Immature natural killer cell (primary cell): ENCODE data around the gene FSIP1. TPM values are rescaled to one million over a fixed set of nuclear protein-coding genes. Genes with fewer than 3 reads are reported as not detected.

Source experiments
- DNase-seq, 3 donors: peaks; one replicate each; pipeline ENCODE4 v3.0.0; 2022; ENCODE audit warnings: mixed read lengths in 1 of 3
- H3K27ac Mint-ChIP-seq, 6 donors: one replicate each; pipeline ENCODE4 v1.8.0; 2020; ENCODE audit warnings: mixed read lengths in 6 of 6, mild to moderate bottlenecking in 5 of 6, inconsistent platforms in 4 of 6, moderate library complexity in 3 of 6
- H3K27me3 Mint-ChIP-seq, 3 donors: one replicate each; pipeline ENCODE4 v1.8.0; 2020 to 2021; ENCODE audit warnings: low read depth in 3 of 3, mild to moderate bottlenecking in 3 of 3, mixed read lengths in 3 of 3, moderate library complexity in 3 of 3, inconsistent platforms in 1 of 3
- H3K36me3 Mint-ChIP-seq, 3 donors: one replicate each; pipeline ENCODE4 v1.8.0; 2020; ENCODE audit warnings: mixed read lengths in 3 of 3, inconsistent platforms in 2 of 3, mild to moderate bottlenecking in 2 of 3
- H3K4me1 Mint-ChIP-seq, 2 donors: one replicate each; pipeline ENCODE4 v1.8.0; 2020; ENCODE audit warnings: inconsistent platforms in 2 of 2, mild to moderate bottlenecking in 2 of 2, mixed read lengths in 2 of 2, moderate library complexity in 1 of 2
- H3K4me3 Mint-ChIP-seq, 5 donors: one replicate each; pipeline ENCODE4 v1.8.0; 2020; ENCODE audit warnings: mild to moderate bottlenecking in 5 of 5, mixed read lengths in 5 of 5, inconsistent platforms in 3 of 5, moderate library complexity in 3 of 5
- H3K9me3 Mint-ChIP-seq, 6 donors: one replicate each; pipeline ENCODE4 v1.8.0; 2020; ENCODE audit warnings: mild to moderate bottlenecking in 6 of 6, mixed read lengths in 6 of 6, inconsistent platforms in 4 of 6, moderate library complexity in 3 of 6
- polyA plus RNA-seq, 3 donors: library from polyadenylated mRNA; unstranded; fragments of 300-500 nt; fragmentation: Illumina TruSeq; gene quantifications; one replicate each; pipeline ENCODE4 v1.2.3, GENCODE V29; 2021

Gene FSIP1
- polyA plus RNA-seq, 3 donors from 2014 or later, result 1.3 to 3.0 (median 2.0) TPM

DNA sequence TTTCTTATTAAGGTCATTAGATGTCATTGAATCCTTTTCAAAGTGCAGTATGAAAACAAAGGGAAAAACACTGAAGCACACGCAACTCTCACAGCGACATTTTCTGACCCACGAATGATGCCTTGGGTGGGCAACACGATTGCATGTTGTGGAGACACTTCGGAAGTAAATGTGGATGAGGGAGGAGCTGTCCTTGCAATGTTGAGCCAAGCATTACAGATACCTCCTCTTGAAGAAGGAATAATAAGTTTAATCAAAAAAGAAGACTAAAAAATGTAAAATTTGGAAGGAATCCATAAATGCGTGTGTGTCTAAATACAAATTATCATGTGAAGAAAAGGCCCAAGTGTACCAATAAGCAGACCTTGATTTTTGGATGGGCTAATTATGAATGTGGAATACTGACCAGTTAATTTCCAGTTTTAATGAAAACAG is 184.9 kb downstream of the FSIP1 start:
- no peak for DNase-seq
- Mint-ChIP-seq H3K36me3 (peaks cover 14 to 62% (median 38%) of the 10 kb centered on the region in 3 donors), H3K27ac (no peak overlapping the region), H3K4me1 (peaks cover 14 to 27% of the 10 kb centered on the region in 2 donors), H3K4me3 (no peak overlapping the region), H3K27me3 (peaks cover 0 to 2% (median 0%) of the 10 kb centered on the region in 3 donors), H3K9me3 (no peaks in the 10 kb centered on the region)

DNA sequence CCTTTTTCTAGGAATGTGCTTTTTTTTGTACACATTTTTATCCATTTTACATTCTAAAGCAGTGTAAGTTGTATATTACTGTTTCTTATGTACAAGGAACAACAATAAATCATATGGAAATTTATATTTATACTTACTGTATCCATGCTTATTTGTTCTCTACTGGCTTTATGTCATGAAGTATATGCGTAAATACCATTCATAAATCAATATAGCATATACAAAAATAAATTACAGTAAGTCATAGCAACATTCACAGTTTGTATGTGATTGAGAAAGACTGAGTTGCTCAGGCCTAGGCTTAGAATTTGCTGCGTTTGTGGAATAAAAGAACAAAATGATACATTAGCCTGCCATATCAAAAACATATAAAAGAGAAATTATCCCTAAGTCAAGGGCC is 185.3 kb downstream of the FSIP1 start:
- Mint-ChIP-seq H3K9me3 (no peaks in the 10 kb centered on the region), H3K4me3 (no peak overlapping the region), H3K27me3 (peaks cover 0 to 2% (median 0%) of the 10 kb centered on the region in 3 donors), H3K4me1 (peaks cover 14 to 27% of the 10 kb centered on the region in 2 donors), H3K36me3 (peaks cover 18 to 66% (median 42%) of the 10 kb centered on the region in 3 donors), H3K27ac (no peak overlapping the region)
- no peak for DNase-seq

DNA sequence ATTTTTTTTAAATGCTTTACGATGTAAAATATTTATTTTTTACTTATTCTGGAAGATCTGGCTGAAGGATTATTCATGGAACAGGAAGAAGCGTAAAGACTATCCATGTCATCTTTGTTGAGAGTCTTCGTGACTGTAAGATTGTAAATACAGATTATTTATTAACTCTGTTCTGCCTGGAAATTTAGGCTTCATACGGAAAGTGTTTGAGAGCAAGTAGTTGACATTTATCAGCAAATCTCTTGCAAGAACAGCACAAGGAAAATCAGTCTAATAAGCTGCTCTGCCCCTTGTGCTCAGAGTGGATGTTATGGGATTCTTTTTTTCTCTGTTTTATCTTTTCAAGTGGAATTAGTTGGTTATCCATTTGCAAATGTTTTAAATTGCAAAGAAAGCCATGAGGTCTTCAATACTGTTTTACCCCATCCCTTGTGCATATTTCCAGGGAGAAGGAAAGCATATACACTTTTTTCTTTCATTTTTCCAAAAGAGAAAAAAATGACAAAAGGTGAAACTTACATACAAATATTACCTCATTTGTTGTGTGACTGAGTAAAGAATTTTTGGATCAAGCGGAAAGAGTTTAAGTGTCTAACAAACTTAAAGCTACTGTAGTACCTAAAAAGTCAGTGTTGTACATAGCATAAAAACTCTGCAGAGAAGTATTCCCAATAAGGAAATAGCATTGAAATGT is 186.1 kb downstream of the FSIP1 start:
- peaks cover 14 to 27% of the 10 kb centered on the region in 2 donors for H3K4me1 Mint-ChIP-seq
- no peaks in the 10 kb centered on the region for H3K9me3 Mint-ChIP-seq
- peaks cover 23 to 72% (median 49%) of the 10 kb centered on the region in 3 donors for H3K36me3 Mint-ChIP-seq
- H3K4me3 Mint-ChIP-seq, result no peak overlapping the region
- no peak overlapping the region for H3K27ac Mint-ChIP-seq
- no peak for DNase-seq
- peaks cover 0 to 2% (median 0%) of the 10 kb centered on the region in 3 donors for H3K27me3 Mint-ChIP-seq

DNA sequence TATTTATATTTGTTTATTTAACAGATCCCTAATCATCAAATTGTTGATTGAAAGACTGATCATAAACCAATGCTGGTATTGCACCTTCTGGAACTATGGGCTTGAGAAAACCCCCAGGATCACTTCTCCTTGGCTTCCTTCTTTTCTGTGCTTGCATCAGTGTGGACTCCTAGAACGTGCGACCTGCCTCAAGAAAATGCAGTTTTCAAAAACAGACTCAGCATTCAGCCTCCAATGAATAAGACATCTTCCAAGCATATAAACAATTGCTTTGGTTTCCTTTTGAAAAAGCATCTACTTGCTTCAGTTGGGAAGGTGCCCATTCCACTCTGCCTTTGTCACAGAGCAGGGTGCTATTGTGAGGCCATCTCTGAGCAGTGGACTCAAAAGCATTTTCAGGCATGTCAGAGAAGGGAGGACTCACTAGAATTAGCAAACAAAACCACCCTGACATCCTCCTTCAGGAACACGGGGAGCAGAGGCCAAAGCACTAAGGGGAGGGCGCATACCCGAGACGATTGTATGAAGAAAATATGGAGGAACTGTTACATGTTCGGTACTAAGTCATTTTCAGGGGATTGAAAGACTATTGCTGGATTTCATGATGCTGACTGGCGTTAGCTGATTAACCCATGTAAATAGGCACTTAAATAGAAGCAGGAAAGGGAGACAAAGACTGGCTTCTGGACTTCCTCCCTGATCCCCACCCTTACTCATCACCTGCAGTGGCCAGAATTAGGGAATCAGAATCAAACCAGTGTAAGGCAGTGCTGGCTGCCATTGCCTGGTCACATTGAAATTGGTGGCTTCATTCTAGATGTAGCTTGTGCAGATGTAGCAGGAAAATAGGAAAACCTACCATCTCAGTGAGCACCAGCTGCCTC is 187.1 kb downstream of the FSIP1 start:
- H3K27me3 Mint-ChIP-seq, result peaks cover 0 to 2% (median 0%) of the 10 kb centered on the region in 3 donors
- no peak for DNase-seq
- H3K4me3 Mint-ChIP-seq, result no peak overlapping the region
- H3K4me1 Mint-ChIP-seq, result peaks cover 13 to 22% of the 10 kb centered on the region in 2 donors
- no peaks in the 10 kb centered on the region for H3K9me3 Mint-ChIP-seq
- peak overlapping the region in 1 of 6 donors; percentile 81 for H3K27ac Mint-ChIP-seq
- H3K36me3 Mint-ChIP-seq, result peaks cover 32 to 74% (median 56%) of the 10 kb centered on the region in 3 donors

DNA sequence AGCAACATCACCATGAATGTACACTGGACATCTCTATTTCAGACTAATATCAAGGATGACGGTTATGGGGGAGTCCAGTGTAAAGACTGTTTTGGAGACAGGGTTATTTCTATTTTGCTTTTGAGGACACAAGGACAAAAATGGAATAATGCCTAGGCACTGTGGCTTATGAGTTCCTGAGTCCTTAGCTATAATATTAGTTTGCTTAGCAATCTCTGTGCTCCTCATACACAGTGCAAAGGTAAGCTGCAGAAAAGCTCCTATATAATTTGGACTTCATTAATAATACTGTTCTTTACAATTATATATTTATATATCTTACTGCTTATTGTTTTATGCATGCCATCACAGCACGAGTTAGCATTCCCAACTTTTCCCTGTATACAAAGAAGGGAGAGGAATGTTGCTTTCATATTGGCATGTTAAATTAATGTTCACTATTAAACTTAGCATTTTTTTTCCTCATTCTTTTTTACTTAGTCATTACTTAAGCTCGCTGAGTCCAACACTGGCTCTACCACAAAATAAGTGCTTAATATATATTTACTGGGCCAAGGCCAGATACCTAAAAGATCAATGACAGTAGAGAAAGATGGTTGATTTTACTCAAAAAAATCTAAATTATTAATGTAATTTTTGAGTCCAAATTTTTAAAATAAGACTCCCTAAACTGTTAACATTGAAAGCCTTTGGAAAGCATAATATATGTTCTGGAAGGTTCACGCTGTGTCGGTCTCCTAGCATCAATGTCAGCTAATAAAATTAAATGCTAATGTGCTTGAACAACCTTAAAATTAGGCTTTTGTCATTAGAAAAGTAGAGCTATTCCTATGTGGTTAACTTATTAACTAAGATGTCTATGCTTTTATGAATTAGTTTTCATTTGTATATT is 187.9 kb downstream of the FSIP1 start:
- Mint-ChIP-seq H3K27me3 (peaks cover 0 to 2% (median 0%) of the 10 kb centered on the region in 3 donors), H3K4me3 (peak overlapping the region; percentile 64 to 71 (median 67)), H3K4me1 (peaks cover 13 to 22% of the 10 kb centered on the region in 2 donors), H3K27ac (peak overlapping the region; percentile 58 to 87 (median 76)), H3K36me3 (peaks cover 38 to 72% (median 62%) of the 10 kb centered on the region in 3 donors), H3K9me3 (no peaks in the 10 kb centered on the region)
- no peak for DNase-seq

DNA sequence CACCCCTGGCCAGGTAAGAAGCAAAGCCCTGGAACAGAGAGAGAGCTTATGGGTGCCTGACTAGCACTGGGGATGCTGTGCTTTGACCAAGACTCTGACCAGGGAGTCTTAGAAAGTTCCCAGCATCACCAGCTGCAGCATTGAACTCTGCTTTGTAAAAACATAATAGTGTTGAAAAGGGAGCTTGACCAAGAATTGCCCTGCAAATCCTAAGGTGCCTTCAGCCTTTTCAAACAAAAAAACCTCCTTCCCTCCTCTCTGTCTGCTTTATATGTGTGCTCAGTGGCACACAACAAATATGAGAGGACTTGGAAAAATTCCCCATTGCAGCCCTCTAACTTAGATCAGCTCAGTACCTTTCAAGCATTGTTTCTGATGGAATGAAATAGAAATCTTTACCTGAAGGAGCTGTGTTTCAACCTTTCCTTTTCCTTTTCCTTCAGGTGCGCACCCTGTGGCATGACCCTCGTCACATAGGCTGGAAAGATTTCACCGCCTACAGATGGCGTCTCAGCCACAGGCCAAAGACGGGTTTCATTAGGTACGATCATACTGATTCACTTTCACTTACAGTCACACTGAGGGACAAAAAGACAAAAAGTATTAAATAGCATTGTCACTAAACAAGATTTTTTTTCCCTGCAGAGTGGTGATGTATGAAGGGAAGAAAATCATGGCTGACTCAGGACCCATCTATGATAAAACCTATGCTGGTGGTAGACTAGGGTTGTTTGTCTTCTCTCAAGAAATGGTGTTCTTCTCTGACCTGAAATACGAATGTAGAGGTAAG is 188.8 kb downstream of the FSIP1 start:
- Mint-ChIP-seq H3K27ac (peak overlapping the region; percentile 58 to 87 (median 76)), H3K36me3 (peaks cover 45 to 77% (median 70%) of the 10 kb centered on the region in 3 donors), H3K4me3 (peak overlapping the region; percentile 64 to 71 (median 67)), H3K4me1 (peaks cover 13 to 24% of the 10 kb centered on the region in 2 donors), H3K27me3 (peaks cover 0 to 2% (median 0%) of the 10 kb centered on the region in 3 donors), H3K9me3 (no peaks in the 10 kb centered on the region)
- DNase-seq, result peak; percentile 43 to 61 (median 49)

DNA sequence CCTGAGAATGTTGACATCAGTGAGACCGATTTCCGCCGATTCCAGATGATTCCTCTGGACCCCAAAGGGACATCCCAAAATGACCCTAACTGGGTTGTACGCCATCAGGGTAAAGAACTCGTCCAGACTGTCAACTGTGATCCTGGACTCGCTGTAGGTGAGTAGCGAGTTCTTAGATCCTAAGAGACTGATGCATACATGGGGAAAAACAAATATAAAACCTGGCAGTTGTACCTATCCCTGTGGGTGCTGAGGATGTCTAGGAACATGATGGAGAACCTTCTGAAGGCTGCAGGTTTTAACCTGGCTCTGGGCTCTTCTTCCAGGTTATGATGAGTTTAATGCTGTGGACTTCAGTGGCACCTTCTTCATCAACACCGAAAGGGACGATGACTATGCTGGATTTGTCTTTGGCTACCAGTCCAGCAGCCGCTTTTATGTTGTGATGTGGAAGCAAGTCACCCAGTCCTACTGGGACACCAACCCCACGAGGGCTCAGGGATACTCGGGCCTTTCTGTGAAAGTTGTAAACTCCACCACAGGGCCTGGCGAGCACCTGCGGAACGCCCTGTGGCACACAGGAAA is 189.5 kb downstream of the FSIP1 start:
- DNase-seq, result no peak
- H3K9me3 Mint-ChIP-seq, result no peaks in the 10 kb centered on the region
- H3K27ac Mint-ChIP-seq, result peak overlapping the region in 2 of 6 donors; percentile 65 to 74
- peaks cover 47 to 76% (median 72%) of the 10 kb centered on the region in 3 donors for H3K36me3 Mint-ChIP-seq
- H3K4me1 Mint-ChIP-seq, result peaks cover 18 to 29% of the 10 kb centered on the region in 2 donors
- peaks cover 0 to 2% (median 0%) of the 10 kb centered on the region in 3 donors for H3K27me3 Mint-ChIP-seq
- no peak overlapping the region for H3K4me3 Mint-ChIP-seq

DNA sequence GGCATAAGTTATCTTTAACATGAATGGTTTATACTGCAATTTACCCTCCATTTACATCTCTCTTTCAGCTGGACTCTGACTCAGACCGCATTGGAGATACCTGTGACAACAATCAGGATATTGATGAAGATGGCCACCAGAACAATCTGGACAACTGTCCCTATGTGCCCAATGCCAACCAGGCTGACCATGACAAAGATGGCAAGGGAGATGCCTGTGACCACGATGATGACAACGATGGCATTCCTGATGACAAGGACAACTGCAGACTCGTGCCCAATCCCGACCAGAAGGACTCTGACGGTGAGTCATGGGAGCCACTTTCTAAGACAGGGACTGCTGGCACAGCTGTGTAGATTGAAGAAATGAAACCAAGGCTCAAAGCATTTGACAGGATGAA is 190.1 kb downstream of the FSIP1 start:
- Mint-ChIP-seq H3K4me3 (no peak overlapping the region), H3K9me3 (no peaks in the 10 kb centered on the region), H3K27me3 (peaks cover 0 to 2% (median 2%) of the 10 kb centered on the region in 3 donors), H3K4me1 (peaks cover 23 to 29% of the 10 kb centered on the region in 2 donors), H3K27ac (peak overlapping the region in 1 of 6 donors; percentile 46), H3K36me3 (peaks cover 52 to 76% (median 75%) of the 10 kb centered on the region in 3 donors)
- no peak for DNase-seq

DNA sequence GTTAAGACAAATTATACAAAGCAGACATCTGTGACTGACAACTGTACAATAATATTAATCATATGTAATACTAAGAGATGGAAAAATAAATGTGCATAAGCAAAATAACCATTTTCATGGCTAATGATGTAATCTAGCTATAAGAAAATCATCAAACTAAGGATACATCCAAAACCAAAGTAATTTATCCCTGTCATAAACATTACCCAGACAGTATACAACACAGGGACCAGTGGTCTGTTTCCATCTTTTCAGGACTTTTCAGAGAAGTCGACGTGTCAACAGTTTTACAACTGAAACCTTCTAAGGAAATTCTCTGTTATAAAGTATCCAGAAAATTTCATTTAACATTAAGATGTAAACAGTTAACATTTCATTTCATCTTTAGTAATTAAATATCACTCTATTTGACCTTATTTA is 190.7 kb downstream of the FSIP1 start:
- Mint-ChIP-seq H3K27ac (peak overlapping the region in 1 of 6 donors; percentile 35), H3K4me3 (no peak overlapping the region), H3K4me1 (peaks cover 23 to 34% of the 10 kb centered on the region in 2 donors), H3K36me3 (peaks cover 53 to 72% (median 70%) of the 10 kb centered on the region in 3 donors), H3K27me3 (peaks cover 0 to 2% (median 2%) of the 10 kb centered on the region in 3 donors), H3K9me3 (no peaks in the 10 kb centered on the region)
- no peak for DNase-seq

DNA sequence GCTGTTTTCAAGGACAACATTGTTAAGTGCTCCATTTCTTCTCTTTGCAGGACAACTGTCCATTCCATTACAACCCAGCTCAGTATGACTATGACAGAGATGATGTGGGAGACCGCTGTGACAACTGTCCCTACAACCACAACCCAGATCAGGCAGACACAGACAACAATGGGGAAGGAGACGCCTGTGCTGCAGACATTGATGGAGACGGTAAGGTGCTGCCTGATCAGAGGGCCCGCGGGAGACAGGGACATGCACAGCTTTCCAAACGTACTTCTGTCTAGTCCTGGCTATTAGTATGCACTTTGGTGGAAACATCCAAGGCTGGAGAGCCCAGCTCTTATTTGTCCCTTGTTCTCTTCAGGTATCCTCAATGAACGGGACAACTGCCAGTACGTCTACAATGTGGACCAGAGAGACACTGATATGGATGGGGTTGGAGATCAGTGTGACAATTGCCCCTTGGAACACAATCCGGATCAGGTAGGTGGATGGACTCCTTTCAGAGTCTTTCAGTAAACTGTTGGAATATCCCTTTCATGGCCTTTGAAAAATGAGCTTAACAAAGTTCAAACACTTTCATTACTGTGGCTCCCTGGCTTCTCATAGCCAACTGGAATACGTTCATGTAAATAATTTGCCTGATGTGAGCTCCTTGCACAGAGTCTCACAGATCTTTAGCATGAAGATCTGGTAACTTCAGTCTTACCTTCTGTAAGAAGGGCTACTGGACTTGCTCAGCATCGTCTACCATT is 191.3 kb downstream of the FSIP1 start:
- no peak for DNase-seq
- Mint-ChIP-seq H3K4me1 (peaks cover 21 to 38% of the 10 kb centered on the region in 2 donors), H3K27ac (peak overlapping the region in 1 of 6 donors; percentile 11), H3K36me3 (peaks cover 52 to 68% (median 65%) of the 10 kb centered on the region in 3 donors), H3K27me3 (peaks cover 0 to 2% (median 2%) of the 10 kb centered on the region in 3 donors), H3K9me3 (no peaks in the 10 kb centered on the region), H3K4me3 (no peak overlapping the region)

DNA sequence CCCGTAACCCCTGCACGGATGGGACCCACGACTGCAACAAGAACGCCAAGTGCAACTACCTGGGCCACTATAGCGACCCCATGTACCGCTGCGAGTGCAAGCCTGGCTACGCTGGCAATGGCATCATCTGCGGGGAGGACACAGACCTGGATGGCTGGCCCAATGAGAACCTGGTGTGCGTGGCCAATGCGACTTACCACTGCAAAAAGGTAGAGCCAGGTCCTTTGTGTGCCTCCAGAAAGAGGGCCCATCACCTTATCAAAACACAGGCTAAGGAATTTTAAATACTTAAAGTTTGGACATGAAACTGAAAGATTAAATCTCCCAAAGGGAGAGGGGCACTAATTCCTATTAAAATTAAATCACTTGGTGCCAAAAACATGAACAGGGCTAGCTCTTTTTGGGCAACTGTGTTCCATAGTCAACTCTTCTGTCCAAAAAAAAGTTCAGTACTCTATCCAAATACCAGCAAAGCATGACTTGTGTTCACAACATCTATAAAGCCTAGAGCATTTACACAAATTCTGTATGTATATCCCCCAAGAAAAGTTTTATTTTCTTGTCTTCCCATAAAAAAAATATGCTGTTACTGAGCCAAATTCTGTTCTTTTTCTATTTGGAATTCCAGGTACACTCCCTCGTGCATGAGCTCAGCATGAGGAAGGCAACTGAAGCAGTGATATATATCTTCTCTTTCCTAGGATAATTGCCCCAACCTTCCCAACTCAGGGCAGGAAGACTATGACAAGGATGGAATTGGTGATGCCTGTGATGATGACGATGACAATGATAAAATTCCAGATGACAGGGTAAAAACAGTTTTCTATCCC is 192.6 kb downstream of the FSIP1 start:
- DNase-seq, result no peak
- Mint-ChIP-seq H3K36me3 (peaks cover 51 to 67% (median 54%) of the 10 kb centered on the region in 3 donors), H3K4me1 (peaks cover 29 to 51% of the 10 kb centered on the region in 2 donors), H3K4me3 (no peak overlapping the region), H3K27me3 (peaks cover 0 to 2% (median 0%) of the 10 kb centered on the region in 3 donors), H3K27ac (no peak overlapping the region), H3K9me3 (no peaks in the 10 kb centered on the region)
